GM19043 (cell line): Measurements from ENCODE around the gene SND1.
A peak's percentile ranks its signal among the peaks of the same experiment; 100 is the strongest.

Source experiments
- ATAC-seq: cut with Tn5 transposase; IDR thresholded peaks from one replicate; pipeline ENCODE4 v1.9.1; 2021; ENCODE audit warnings: low read depth; ENCODE audit not compliant: unreplicated experiment

Gene SND1

GRCh38 chr7:127760436-127761031, 108.5 kb downstream of the SND1 start:
- ATAC-seq = no peak

DNA sequence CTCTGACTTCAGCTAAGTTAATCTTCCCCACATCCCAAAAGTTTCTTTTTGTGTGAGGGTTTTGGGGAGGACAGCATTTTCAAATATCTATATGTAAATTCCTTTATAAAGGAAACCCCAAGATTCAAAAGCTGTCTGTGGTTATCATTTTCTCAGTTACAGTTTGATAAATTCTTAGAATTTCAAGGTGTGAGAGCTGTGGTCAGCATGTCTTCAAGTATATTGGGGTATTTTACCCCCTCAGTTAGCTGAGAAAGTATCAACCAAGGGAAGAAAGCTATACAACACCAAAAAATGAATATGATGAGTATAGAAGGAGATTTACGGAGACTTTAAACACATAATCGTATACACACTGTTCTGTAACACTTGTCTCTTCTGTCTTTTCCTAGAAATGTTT, 109.2 kb downstream of the SND1 start:
- no peak for ATAC-seq

DNA sequence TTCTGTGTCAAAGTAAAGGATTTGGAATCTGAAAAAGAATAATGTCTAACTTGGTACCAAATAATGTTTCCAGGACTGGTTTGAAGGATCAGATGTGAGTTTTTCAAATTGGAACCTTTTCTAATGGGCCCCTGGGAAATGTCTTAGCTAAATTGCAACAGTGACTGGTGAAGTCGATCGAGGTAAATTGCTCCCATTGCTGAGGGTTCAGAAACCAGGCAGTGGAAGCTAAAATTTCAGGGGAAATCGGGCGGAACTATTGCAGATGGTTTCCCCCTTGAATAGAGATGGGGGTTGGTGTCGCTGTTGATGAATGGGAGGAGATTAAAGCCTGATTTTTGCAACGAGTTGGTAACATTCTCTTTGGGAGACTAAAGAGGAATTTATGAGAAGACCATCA, 112.7 kb downstream of the SND1 start:
- no peak for ATAC-seq

- ATAC-seq = no peak
These were observed 113.2 kb downstream of the SND1 start for GRCh38 chr7:127765150-127765549.

DNA sequence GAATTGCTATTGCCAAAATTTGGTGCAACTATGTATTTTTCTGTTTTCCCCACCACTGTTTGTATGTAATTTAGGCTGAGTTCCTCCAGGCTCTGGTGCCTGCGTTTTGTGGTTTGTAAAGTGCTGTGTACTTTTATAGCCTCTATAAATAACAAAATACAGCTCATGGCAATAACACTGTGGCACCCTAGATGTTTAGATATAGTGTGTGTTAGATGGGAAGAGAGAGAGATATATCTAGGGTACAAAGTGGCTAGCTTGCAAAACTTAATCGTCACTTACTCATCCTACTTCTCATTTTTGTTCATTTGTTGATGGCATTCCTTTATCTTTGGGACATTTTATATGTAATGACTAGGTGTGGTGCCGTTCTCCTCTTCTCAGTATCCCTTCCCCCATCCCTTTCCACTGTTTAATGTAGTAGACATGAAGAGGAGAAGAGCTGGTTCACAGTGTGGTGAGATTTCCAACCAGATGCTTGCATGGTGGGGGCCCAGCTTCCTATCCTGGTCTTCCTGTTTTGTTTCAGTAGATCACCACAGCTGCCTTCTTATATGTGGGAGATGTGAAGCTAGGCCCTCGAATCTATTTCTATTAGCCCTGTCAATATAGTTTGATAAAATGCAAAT, 115.0 kb downstream of the SND1 start:
- ATAC-seq = no peak

GRCh38 chr7:127768241-127768640, 116.2 kb downstream of the SND1 start:
- no peak for ATAC-seq

GRCh38 chr7:127769137-127769536, 117.1 kb downstream of the SND1 start:
- ATAC-seq = no peak

DNA sequence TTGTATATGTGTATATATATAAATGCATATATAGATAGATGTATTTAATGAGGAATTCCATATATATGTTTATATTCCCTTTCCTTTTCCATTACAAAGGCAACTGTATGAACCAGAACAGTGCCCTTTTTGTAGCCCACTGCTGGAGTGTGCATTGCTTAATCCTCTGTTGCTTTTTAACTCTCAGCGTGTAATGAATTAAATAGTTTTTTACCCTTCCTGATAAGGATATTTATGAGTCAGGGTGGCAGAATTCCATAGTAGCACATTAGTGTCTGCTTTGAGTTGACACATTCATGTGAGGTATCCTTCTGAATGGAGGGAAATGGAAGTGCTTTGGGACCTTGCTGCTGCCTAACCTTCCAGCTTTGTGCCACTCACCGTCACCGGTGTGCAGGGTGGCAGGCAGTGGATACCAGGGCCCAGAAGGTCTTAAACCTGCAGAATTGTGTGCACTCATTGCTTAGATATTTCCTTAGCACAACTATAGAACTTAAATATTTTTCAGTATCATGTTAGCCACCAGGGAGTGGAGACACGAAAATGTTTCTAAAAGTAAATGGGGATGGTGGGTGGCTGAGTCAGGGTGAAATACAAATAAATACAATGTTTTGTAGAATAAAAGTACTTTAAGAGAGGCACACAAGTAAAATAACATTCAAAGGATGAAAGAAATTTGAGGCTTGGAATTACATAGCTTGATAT, 117.9 kb downstream of the SND1 start:
- no peak for ATAC-seq

GRCh38 chr7:127770885-127771284, 118.9 kb downstream of the SND1 start:
- no peak for ATAC-seq

GRCh38 chr7:127771707-127772106, 119.7 kb downstream of the SND1 start:
- no peak for ATAC-seq

DNA sequence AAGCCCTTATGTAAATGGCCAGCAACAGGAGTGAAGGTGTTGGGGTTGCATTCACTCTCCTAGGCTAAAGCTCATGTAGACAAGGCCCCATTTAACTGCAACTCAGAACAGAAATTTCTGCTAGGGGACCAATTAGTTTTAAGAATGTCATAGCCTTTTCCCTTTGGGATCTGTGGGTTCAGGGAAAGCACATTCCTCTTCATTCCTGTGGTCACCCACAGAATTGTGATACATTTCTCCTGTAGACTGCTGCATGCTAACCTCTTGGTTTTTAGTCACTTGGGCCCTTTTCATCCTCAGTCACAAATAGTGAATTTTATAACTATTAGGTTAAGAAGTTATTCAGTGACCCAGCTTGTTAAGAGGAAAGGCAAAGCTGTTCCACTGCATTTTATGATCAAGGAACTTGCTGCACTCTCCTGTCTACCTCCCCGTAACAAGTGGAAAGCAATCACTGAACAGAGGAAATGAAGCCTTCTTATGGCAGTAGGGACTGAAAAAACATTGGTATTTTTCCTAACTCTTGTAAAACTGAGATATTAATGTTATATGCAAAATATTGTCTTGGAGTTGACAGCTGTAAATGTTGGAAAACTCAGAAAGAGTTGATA, 124.9 kb downstream of the SND1 start:
- ATAC-seq = no peak

- ATAC-seq = no peak
These were observed 128.5 kb downstream of the SND1 start for GRCh38 chr7:127780489-127780888.

DNA sequence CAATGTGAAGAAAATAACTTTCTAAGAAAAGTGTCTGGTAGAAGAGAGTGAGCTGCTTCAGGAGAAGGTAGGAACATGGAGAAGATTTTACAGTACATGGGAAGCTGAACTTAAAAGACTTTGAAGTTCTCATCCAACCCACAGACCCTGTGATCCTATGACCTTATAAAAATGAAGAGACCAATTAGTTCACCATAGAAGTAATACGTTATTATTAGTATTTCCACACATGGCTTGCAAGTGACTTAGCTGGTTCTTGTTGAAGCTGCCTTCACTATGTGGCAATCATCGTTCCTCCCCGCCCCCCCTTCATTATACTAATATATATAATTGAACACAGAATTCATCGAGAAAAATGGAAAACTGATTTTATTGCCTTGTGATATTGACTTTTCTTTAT, 129.1 kb downstream of the SND1 start:
- ATAC-seq = no peak

DNA sequence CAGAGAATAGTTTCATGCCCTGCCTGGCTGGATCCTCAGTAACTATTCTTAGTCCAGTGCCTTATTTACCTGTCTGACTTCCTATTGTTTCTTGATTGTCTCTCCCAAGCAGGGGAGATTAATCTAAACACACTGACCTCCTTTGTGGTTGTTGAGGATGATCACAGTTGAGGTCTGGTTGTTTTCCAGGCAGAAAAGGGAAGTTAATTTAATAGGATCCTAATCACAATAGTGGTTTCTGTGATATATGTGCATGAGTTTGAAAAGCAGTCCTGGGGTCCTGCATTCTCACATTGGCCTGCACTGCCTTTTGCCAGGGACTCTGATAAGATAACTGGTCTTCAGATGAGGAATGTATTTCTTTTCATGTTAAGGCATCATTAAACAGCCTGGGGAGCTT, 130.1 kb downstream of the SND1 start:
- ATAC-seq = no peak

DNA sequence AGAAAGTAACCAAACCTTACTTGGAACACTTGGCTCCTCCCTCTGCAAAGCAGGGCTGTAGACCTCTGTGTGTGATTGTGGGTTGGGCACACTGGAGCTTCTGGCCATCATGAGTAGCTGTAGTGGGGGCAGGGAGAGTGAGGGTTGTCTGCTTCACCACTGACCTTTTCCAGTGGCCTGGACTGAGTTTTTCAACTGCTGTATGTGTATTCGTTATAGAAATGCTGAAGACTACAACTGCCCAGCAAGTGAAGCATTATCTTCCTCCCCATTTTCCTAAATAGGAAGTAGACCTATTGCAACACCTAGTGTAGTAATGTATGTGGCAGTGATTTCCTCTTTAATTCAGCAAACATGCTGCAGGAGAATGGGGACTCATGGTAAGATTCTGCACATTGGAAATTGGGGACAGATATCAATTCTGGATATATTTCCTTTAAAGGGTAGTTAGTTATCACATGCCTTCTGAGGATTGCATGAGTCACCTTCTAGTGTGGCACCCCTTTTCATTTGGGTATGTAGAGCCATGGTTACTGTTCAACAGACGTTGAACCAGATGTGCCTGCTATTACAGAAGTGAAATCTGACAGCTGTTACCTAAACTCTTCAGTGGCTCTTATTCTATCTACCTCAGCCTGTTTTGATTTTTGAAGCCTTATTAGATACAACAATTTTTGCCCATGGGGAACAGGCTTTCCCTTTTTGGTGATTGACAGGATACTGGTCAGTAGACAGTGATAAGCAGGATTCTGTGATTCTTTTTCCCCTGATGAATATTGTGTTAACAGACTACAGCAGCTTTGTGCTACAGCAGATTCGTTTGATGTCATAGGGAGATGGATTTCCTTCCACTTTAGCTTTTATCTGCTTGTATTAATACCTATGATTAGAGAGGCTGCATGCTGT, 130.9 kb downstream of the SND1 start:
- ATAC-seq = peak; percentile 78

DNA sequence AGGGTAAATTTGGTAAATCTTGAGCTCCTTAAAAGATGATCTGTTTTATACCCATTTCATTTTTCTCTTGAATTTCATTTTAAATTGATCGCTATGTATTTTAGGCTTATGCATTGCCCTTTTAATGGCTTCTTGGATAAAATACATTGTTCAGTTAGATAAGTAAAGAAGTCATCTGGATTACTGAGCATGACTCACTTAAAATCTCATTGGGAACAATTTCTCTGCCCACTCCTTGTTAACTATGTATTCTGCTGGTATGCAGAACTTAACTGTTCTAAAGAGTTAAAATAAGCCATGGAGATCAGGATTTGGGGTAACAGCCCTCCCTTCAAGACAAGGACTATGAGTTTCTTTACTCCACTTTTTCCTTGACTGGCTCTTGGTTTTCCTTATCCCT, 134.2 kb downstream of the SND1 start:
- ATAC-seq = no peak

GRCh38 chr7:127789031-127789430, 137.0 kb downstream of the SND1 start:
- no peak for ATAC-seq

DNA sequence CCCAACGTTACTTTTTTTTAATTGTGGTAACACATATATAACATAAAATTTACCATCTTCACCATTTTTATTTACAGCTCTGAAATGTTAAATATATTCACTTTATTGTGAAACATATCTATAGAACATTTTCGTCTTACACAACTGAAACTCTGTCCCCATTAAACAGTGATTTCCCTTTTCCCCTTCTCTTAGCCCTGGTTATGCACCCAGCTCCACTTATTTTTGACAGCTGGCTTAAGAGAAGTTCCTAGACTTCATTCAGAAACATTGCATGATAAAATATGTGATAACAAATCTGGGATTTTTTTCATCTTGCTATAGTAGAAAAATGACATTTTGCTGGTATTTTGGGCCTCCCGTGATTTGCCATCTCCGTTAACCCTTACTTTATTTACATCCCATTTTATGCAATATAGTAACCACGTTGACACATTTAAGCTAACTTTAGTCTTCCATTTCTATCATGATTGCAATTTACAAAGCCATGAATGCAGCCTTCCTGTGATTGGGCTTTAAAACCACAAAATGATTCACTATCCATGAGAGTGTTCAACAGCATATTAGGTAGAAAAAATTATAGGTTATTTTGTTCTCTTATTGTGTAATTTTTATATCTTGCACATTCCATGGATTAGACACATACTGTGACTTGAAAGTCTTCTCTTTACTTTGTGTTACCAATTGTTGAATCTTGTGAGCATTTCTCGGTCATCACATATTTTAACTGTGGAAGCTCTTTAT, 139.6 kb downstream of the SND1 start:
- ATAC-seq = no peak

DNA sequence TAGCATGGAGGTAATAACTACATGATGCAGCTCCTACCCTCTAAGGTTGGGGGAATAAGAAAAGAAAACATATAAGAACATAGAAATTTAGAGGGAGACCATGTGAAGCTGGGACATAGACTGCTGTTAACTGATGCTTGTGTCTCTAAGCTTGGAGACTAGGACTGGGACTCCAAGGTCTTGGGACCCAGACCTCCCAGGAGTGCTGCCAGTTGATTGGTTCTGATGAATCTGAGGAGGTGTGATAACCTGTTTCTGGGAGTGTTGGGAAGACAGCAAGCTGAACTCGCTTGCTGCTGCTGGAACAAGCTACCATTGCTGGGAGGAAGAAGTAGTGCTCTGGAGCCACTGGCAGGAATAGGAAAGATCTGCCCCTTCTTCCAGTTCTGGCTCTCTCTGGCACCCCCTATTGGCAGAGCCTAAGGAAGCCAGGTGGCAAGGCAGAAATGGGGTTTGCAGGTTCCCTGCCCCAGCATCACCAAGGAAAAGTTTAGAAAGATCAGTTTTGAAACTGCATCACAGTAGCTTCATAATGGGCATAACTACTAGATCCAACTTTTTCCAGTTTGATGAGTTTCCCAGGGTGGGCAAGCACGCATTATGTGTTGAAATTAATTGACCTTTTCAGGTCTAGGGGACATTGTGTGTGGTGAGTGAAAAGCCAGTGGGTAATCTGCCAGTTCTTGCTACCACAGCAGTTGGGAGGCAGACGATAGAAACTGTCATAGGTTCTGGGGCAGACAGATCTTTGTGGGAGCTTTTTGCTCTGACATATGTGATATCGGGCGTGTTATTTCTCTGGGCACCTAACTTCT, 140.7 kb downstream of the SND1 start:
- ATAC-seq = no peak
